Eye (tissue), 1 donor: ENCODE results near the gene YIF1B.

Experiments
- DNase-seq: peaks from one replicate; pipeline ENCODE4 v3.0.0-alpha.2; 2015

Gene YIF1B

GRCh38 chr19:38304352-38304865, 11.3 kb downstream of the YIF1B start:
- DNase-seq: no peak

- no peak for DNase-seq
Observed at GRCh38 chr19:38303517-38304351, 12.0 kb downstream of the YIF1B start, which contains the start of gene C19orf33. Gene C19orf33 (plus strand): TSS chr19:38304251. CDS start chr19:38304262, 11 bp downstream.

- DNase-seq: no peak
Observed at GRCh38 chr19:38298821-38299680, 16.7 kb downstream of the YIF1B start.

GRCh38 chr19:38294090-38294489, 21.7 kb downstream of the YIF1B start:
- no peak for DNase-seq

- no peak for DNase-seq
Observed at GRCh38 chr19:38293281-38293680, 22.5 kb downstream of the YIF1B start.

GRCh38 chr19:38291855-38292254, 23.9 kb downstream of the YIF1B start:
- no peak for DNase-seq

GRCh38 chr19:38290631-38291147, 25.1 kb downstream of the YIF1B start:
- no peak for DNase-seq

- no peak for DNase-seq
Observed at GRCh38 chr19:38289955-38290354, 25.8 kb downstream of the YIF1B start.

GRCh38 chr19:38288123-38288855, 27.5 kb downstream of the YIF1B start:
- peak; percentile 29 for DNase-seq

GRCh38 chr19:38287604-38288003, 28.1 kb downstream of the YIF1B start:
- DNase-seq: no peak

GRCh38 chr19:38285567-38285966, 30.2 kb downstream of the YIF1B start:
- no peak for DNase-seq

GRCh38 chr19:38284422-38284821, 31.3 kb downstream of the YIF1B start:
- no peak for DNase-seq

GRCh38 chr19:38283271-38283670, 32.5 kb downstream of the YIF1B start:
- no peak for DNase-seq

- DNase-seq: no peak
Observed at GRCh38 chr19:38281811-38282566, 33.8 kb downstream of the YIF1B start.

GRCh38 chr19:38280030-38280921, 35.5 kb downstream of the YIF1B start:
- no peak for DNase-seq

GRCh38 chr19:38278751-38279150, 37.0 kb downstream of the YIF1B start:
- no peak for DNase-seq

GRCh38 chr19:38277969-38278680, 37.6 kb downstream of the YIF1B start:
- peak; percentile 43 for DNase-seq

- DNase-seq: no peak
Observed at GRCh38 chr19:38277549-38277948, 38.2 kb downstream of the YIF1B start.

GRCh38 chr19:38276942-38277517, 38.7 kb downstream of the YIF1B start:
- no peak for DNase-seq

GRCh38 chr19:38274739-38275138, 41.0 kb downstream of the YIF1B start:
- no peak for DNase-seq
